Chondrocyte (in vitro differentiated cells): Measurements from ENCODE around the gene SMIM35. TPM values are rescaled to one million over a fixed set of nuclear protein-coding genes. Genes with fewer than 3 reads are reported as not detected.
"Not testable (repeated sequence)": the region's sequence is repeated elsewhere in the genome, so short reads cannot be mapped to it uniquely, and the experiment has no call there.

Experiments
- DNase-seq: peaks from one replicate; pipeline ENCODE4 v3.0.0; 2021; ENCODE audit warnings: mixed read lengths, low spot score
- H3K27ac Mint-ChIP-seq: one replicate; pipeline ENCODE4 v1.8.0; 2021; ENCODE audit warnings: mild to moderate bottlenecking, moderate library complexity, mixed read lengths; ENCODE audit not compliant: unreplicated experiment
- H3K27me3 Mint-ChIP-seq: 2 replicates; pipeline ENCODE4 v1.8.0; 2021; ENCODE audit warnings: low read depth, mixed read lengths
- H3K36me3 Mint-ChIP-seq: 2 replicates; pipeline ENCODE4 v1.8.0; 2021; ENCODE audit warnings: low read depth, mixed read lengths
- H3K4me1 Mint-ChIP-seq: 2 replicates; pipeline ENCODE4 v1.8.0; 2021; ENCODE audit warnings: low read depth, mild to moderate bottlenecking, mixed read lengths
- H3K4me3 Mint-ChIP-seq: one replicate; pipeline ENCODE4 v1.8.0; 2021; ENCODE audit warnings: mild to moderate bottlenecking, moderate library complexity, mixed read lengths; ENCODE audit not compliant: unreplicated experiment
- H3K9me3 Mint-ChIP-seq: 2 replicates; pipeline ENCODE4 v1.8.0; 2021; ENCODE audit warnings: low read depth, mixed read lengths
- CTCF ChIP-seq: fragments of 200-600 bp; sonication (generic); IDR thresholded peaks from 2 replicates; pipeline ENCODE4 v1.5.0; 2021; ENCODE audit warnings: antibody characterized with exemption, mild to moderate bottlenecking, moderate library complexity
- total RNA-seq: library from RNA; stranded (reverse); gene quantifications from 3 replicates; pipeline ENCODE4 v1.2.1, GENCODE V29; 2021

The SMIM35 gene
- total RNA-seq, 1 donor from 2014 or later, result not detected

- DNase-seq, result no peak
- TF ChIP-seq CTCF, result no peak
- H3K36me3 Mint-ChIP-seq, result no peaks in the 10 kb centered on the region
- H3K27ac Mint-ChIP-seq, result no peak overlapping the region
- peaks cover 3% of the 10 kb centered on the region for H3K4me1 Mint-ChIP-seq
- no peaks in the 10 kb centered on the region for H3K9me3 Mint-ChIP-seq
- no peak overlapping the region for H3K4me3 Mint-ChIP-seq
- H3K27me3 Mint-ChIP-seq, result peaks cover 48% of the 10 kb centered on the region
Observed at GRCh38 chr11:117980280-117980679, 106.5 kb downstream of the SMIM35 start.

GRCh38 chr11:117979481-117980211 lies 107.1 kb downstream of the SMIM35 start:
- DNase-seq, result no peak
- TF ChIP-seq CTCF, result no peak

GRCh38 chr11:117978991-117979390 lies 107.8 kb downstream of the SMIM35 start:
- no peaks in the 10 kb centered on the region for H3K9me3 Mint-ChIP-seq
- H3K36me3 Mint-ChIP-seq, result no peaks in the 10 kb centered on the region
- H3K4me1 Mint-ChIP-seq, result no peaks in the 10 kb centered on the region
- no peak for DNase-seq
- H3K4me3 Mint-ChIP-seq, result no peak overlapping the region
- no peak overlapping the region for H3K27ac Mint-ChIP-seq
- peaks cover 37% of the 10 kb centered on the region for H3K27me3 Mint-ChIP-seq
- no peak for TF ChIP-seq CTCF

More at GRCh38 chr11:117979481-117980211, 107.1 kb downstream of the SMIM35 start:
- Mint-ChIP-seq H3K27me3 (peaks cover 42% of the 10 kb centered on the region), H3K4me1 (no peaks in the 10 kb centered on the region), H3K9me3 (no peaks in the 10 kb centered on the region), H3K4me3 (no peak overlapping the region), H3K36me3 (no peaks in the 10 kb centered on the region), H3K27ac (no peak overlapping the region)

GRCh38 chr11:117978291-117978910 lies 108.4 kb downstream of the SMIM35 start:
- H3K4me1 Mint-ChIP-seq, H3K36me3 Mint-ChIP-seq, H3K4me3 Mint-ChIP-seq, H3K9me3 Mint-ChIP-seq, H3K27ac Mint-ChIP-seq: not testable (repeated sequence)
- DNase-seq, result peak; percentile 36
- peaks cover 31% of the 10 kb centered on the region for H3K27me3 Mint-ChIP-seq

GRCh38 chr11:117977612-117978264 lies 109.0 kb downstream of the SMIM35 start:
- H3K27ac Mint-ChIP-seq, H3K4me1 Mint-ChIP-seq, H3K36me3 Mint-ChIP-seq, DNase-seq, H3K4me3 Mint-ChIP-seq, H3K9me3 Mint-ChIP-seq: not testable (repeated sequence)
- H3K27me3 Mint-ChIP-seq, result peaks cover 26% of the 10 kb centered on the region

- Mint-ChIP-seq H3K9me3 (no peaks in the 10 kb centered on the region), H3K36me3 (no peaks in the 10 kb centered on the region), H3K4me1 (peaks cover 8% of the 10 kb centered on the region), H3K4me3 (no peak overlapping the region), H3K27me3 (peaks cover 23% of the 10 kb centered on the region), H3K27ac (no peak overlapping the region)
- DNase-seq, result no peak
- TF ChIP-seq CTCF, result no peak
Observed at GRCh38 chr11:117977029-117977428, 109.7 kb downstream of the SMIM35 start.
